Astrocyte (in vitro differentiated cells and primary cell): Measurements from ENCODE around the gene WFDC6. TPM values are rescaled to one million over a fixed set of nuclear protein-coding genes. Genes with fewer than 3 reads are reported as not detected.

Source experiments
- DNase-seq: peaks from one replicate; pipeline ENCODE4 v3.0.0-alpha.2; 2010; ENCODE audit warnings: low read depth
- FAIRE-seq: peaks from 2 replicates; lab custom pipeline; 2011; peaks lifted over from hg19 to GRCh38; lab: Jason Lieb, UNC
- H2AFZ ChIP-seq: 2 replicates; pipeline ENCODE4 v1.6.0; 2012; ENCODE audit warnings: low read depth, low read length, inconsistent platforms
- H3K27ac ChIP-seq: 2 replicates; pipeline ENCODE4 v1.5.1; 2011; ENCODE audit warnings: low read depth, low read length, inconsistent platforms
- H3K27me3 ChIP-seq: 2 replicates; pipeline ENCODE4 v1.6.0; 2011; ENCODE audit warnings: low read length, inconsistent platforms; ENCODE audit not compliant: insufficient read depth
- H3K36me3 ChIP-seq: 2 replicates; pipeline ENCODE4 v1.5.1; 2011; ENCODE audit warnings: low read length, inconsistent platforms; ENCODE audit not compliant: insufficient read depth
- H3K4me1 ChIP-seq: 2 replicates; pipeline ENCODE4 v1.5.1; 2011; ENCODE audit warnings: low read length, inconsistent platforms; ENCODE audit not compliant: insufficient read depth
- H3K4me2 ChIP-seq: 2 replicates; pipeline ENCODE4 v1.6.0; 2012; ENCODE audit warnings: low read length, inconsistent platforms
- H3K4me3 ChIP-seq: 2 replicates; pipeline ENCODE4 v1.5.1; 2011; ENCODE audit warnings: low read depth, mild to moderate bottlenecking, low read length, inconsistent platforms; ENCODE audit not compliant: insufficient read depth
- H3K79me2 ChIP-seq: 2 replicates; pipeline ENCODE4 v1.6.0; 2012; ENCODE audit warnings: mild to moderate bottlenecking, low read length, inconsistent platforms; ENCODE audit not compliant: insufficient read depth
- H3K9ac ChIP-seq: 2 replicates; pipeline ENCODE4 v1.6.0; 2012; ENCODE audit warnings: mild to moderate bottlenecking, low read length, inconsistent platforms
- H3K9me3 ChIP-seq: 2 replicates; pipeline ENCODE4 v1.5.1; 2012; ENCODE audit warnings: low read depth, mild to moderate bottlenecking, low read length, inconsistent platforms; ENCODE audit not compliant: insufficient read depth
- H4K20me1 ChIP-seq: 2 replicates; pipeline ENCODE4 v1.6.0; 2012; ENCODE audit warnings: low read length, inconsistent platforms; ENCODE audit not compliant: insufficient read depth
- H3K27ac Mint-ChIP-seq: one replicate; pipeline ENCODE4 v1.8.0; 2021; ENCODE audit warnings: mild to moderate bottlenecking, mixed read lengths; ENCODE audit not compliant: unreplicated experiment
- H3K27me3 Mint-ChIP-seq: one replicate; pipeline ENCODE4 v1.8.0; 2021; ENCODE audit warnings: low read depth, mixed read lengths; ENCODE audit not compliant: unreplicated experiment
- H3K36me3 Mint-ChIP-seq: one replicate; pipeline ENCODE4 v1.8.0; 2021; ENCODE audit warnings: low read depth, mixed read lengths; ENCODE audit not compliant: unreplicated experiment
- H3K4me1 Mint-ChIP-seq: one replicate; pipeline ENCODE4 v1.8.0; 2021; ENCODE audit warnings: low read depth, mixed read lengths; ENCODE audit not compliant: unreplicated experiment
- H3K4me3 Mint-ChIP-seq: one replicate; pipeline ENCODE4 v1.8.0; 2021; ENCODE audit warnings: mild to moderate bottlenecking, moderate library complexity, mixed read lengths; ENCODE audit not compliant: unreplicated experiment
- H3K9me3 Mint-ChIP-seq: one replicate; pipeline ENCODE4 v1.8.0; 2021; ENCODE audit warnings: mild to moderate bottlenecking, mixed read lengths; ENCODE audit not compliant: unreplicated experiment
- EZH2 ChIP-seq: IDR thresholded peaks from 2 replicates; pipeline ENCODE4 v1.6.1; 2012; ENCODE audit warnings: mild to moderate bottlenecking, low read length, inconsistent platforms; ENCODE audit not compliant: insufficient read depth
- total RNA-seq: library from RNA; stranded (reverse); gene quantifications from 2 replicates; pipeline ENCODE4 v1.2.1, GENCODE V29; 2021
- TF ChIP-seq, protein P1 (sequence below): IDR thresholded peaks from 2 replicates; pipeline ENCODE4 v1.5.1; 2011; ENCODE audit warnings: low read depth, mild to moderate bottlenecking, inconsistent platforms, low read length, moderate library complexity; ENCODE audit not compliant: insufficient read depth

The WFDC6 gene
- total RNA-seq, 1 donor from 2014 or later, result not detected

DNA sequence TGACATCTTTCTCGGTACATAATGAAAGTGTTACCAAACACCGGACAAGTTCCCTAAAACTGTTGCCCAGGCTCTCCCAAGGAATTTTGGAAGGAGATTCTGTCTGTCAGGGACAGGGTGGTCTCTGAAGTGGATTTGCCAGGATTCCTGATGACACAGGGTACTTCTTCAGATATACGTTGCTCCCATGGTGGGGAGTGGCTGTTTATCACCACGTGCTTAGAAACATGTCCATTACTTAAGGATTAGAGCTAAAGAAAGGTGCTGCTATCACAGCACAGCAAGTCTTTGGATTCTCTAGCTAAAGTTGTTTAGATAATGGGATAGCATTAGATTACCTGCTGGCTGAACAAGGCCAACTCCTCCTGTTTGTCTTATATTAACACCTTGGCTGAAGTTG lies 30.2 kb downstream of the WFDC6 start:
- FAIRE-seq (no peak), DNase-seq (no peak)
- no peaks in the 10 kb centered on the region for H4K20me1 ChIP-seq
- TF ChIP-seq, protein P1, sequence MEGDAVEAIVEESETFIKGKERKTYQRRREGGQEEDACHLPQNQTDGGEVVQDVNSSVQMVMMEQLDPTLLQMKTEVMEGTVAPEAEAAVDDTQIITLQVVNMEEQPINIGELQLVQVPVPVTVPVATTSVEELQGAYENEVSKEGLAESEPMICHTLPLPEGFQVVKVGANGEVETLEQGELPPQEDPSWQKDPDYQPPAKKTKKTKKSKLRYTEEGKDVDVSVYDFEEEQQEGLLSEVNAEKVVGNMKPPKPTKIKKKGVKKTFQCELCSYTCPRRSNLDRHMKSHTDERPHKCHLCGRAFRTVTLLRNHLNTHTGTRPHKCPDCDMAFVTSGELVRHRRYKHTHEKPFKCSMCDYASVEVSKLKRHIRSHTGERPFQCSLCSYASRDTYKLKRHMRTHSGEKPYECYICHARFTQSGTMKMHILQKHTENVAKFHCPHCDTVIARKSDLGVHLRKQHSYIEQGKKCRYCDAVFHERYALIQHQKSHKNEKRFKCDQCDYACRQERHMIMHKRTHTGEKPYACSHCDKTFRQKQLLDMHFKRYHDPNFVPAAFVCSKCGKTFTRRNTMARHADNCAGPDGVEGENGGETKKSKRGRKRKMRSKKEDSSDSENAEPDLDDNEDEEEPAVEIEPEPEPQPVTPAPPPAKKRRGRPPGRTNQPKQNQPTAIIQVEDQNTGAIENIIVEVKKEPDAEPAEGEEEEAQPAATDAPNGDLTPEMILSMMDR, result no peak
- TF ChIP-seq EZH2, result no peak
- no peaks in the 10 kb centered on the region for H3K9me3 Mint-ChIP-seq
- H3K4me3 Mint-ChIP-seq, result no peak overlapping the region
- no peaks in the 10 kb centered on the region for H3K9me3 ChIP-seq
- no peak overlapping the region for H3K27ac Mint-ChIP-seq
- no peaks in the 10 kb centered on the region for H3K36me3 ChIP-seq
- no peaks in the 10 kb centered on the region for H3K36me3 Mint-ChIP-seq
- no peak overlapping the region for H3K27ac ChIP-seq
- no peak overlapping the region for H2AFZ ChIP-seq
- peaks cover 3% of the 10 kb centered on the region for H3K27me3 ChIP-seq
- H3K27me3 Mint-ChIP-seq, result peaks cover 12% of the 10 kb centered on the region
- H3K4me1 ChIP-seq, result no peaks in the 10 kb centered on the region
- no peaks in the 10 kb centered on the region for H3K4me1 Mint-ChIP-seq
- no peaks in the 10 kb centered on the region for H3K79me2 ChIP-seq
- H3K4me3 ChIP-seq, result no peak overlapping the region
- H3K9ac ChIP-seq, result no peak overlapping the region
- H3K4me2 ChIP-seq, result no peak overlapping the region

DNA sequence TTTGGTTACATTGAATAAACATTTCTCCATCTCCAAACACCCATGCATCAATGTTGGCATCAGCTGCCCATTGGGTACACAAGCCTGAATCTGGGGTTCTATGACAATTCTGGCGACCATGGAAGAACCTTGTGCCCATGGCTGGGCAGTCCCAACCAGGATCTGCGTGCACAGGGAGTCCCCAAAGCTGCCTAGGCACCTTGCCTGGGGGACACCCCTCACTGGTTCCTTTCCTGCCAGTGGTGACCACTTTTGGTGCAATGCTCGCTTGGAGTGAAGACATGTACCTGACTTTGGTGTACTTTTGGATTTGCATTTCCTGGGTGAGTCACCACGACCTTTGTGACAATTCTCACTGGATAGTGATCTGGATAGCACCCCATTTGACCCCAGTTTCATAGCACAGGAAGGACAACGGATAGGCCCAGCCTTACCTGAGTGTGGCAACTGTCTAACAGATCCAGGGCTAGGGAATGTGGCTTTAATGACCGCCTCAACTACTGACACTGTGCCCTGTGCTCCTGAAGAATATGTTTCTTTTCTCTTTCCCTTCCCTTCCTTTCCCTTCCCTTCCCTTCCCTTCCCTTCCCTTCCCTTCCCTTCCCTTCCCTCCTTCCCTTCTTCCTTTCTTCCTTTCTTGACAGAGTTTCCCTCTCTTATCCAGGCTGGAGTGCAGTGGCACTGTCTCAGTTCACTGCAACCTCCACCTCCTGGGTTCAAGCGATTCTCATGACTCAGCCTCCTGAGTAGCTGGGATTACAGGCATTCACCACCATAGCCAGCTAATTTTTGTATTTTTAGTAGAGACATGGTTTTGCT lies 31.0 kb downstream of the WFDC6 start:
- TF ChIP-seq EZH2, result no peak
- H2AFZ ChIP-seq, result no peak overlapping the region
- H3K4me3 ChIP-seq, result no peak overlapping the region
- H3K36me3 Mint-ChIP-seq, result no peaks in the 10 kb centered on the region
- no peak overlapping the region for H3K27ac ChIP-seq
- FAIRE-seq, result no peak
- H3K36me3 ChIP-seq, result no peaks in the 10 kb centered on the region
- no peak overlapping the region for H3K4me3 Mint-ChIP-seq
- H3K4me2 ChIP-seq, result no peak overlapping the region
- no peaks in the 10 kb centered on the region for H3K79me2 ChIP-seq
- H3K9me3 ChIP-seq, result no peaks in the 10 kb centered on the region
- H3K27ac Mint-ChIP-seq, result no peak overlapping the region
- DNase-seq, result no peak
- H3K27me3 ChIP-seq, result peaks cover 3% of the 10 kb centered on the region
- H3K9ac ChIP-seq, result no peak overlapping the region
- H3K27me3 Mint-ChIP-seq, result peaks cover 11% of the 10 kb centered on the region
- no peaks in the 10 kb centered on the region for H3K4me1 ChIP-seq
- no peaks in the 10 kb centered on the region for H4K20me1 ChIP-seq
- H3K9me3 Mint-ChIP-seq, result no peaks in the 10 kb centered on the region
- H3K4me1 Mint-ChIP-seq, result no peaks in the 10 kb centered on the region

DNA sequence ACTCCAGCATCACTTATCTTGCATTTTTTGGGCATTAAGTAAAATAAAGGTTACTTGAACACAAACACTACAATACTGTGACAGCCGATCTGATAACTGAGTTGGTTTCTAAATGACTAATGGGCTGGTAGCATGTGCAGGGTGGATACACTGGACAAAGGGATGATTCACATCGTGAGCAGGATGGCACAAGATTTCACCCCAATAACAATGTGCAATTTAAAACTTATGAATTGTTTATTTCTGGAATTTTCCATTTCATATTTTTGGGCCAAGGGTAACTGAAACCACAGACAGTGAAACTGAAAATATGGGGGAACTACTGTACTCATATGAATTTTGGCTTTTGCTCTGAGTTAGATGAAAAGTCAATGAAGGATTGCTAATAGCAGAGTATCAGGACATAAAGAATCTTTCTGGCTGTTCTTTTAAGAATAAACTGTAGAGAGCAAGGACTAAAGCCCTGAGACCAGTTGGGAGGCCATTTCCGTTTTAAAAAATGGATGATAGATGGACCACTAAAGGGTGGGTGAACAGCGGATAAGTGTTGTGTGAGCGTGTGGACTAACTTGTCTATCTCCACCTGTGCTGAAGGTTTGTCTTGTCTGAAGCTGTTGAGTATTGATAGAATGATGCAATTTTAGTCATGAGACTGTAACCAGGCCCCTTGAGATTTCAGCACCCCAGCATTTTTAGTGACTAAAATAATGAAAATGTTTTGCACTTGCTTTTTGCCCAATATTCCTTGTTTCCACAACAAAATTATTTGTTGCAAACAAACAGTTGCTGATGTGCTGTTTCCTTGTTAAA lies 32.1 kb downstream of the WFDC6 start:
- TF ChIP-seq EZH2, result no peak
- TF ChIP-seq, protein P1, result no peak
- Histone ChIP-seq H3K9me3 (no peaks in the 10 kb centered on the region), H3K4me3 (no peak overlapping the region), H3K4me1 (no peaks in the 10 kb centered on the region), H3K4me2 (no peak overlapping the region), H3K9ac (no peak overlapping the region), H3K36me3 (no peaks in the 10 kb centered on the region), H3K79me2 (no peaks in the 10 kb centered on the region), H3K27ac (no peak overlapping the region), H3K27me3 (peaks cover 3% of the 10 kb centered on the region), H4K20me1 (no peaks in the 10 kb centered on the region), H2AFZ (no peak overlapping the region)
- Mint-ChIP-seq H3K27me3 (peaks cover 11% of the 10 kb centered on the region), H3K27ac (no peak overlapping the region), H3K36me3 (no peaks in the 10 kb centered on the region), H3K9me3 (no peaks in the 10 kb centered on the region), H3K4me1 (no peaks in the 10 kb centered on the region), H3K4me3 (no peak overlapping the region)
- FAIRE-seq, result no peak
- DNase-seq, result no peak
